ENCODE measurements around the gene MEIS2.

Gene MEIS2

GRCh38 chr15:37072181-37072580, 28.2 kb downstream of the MEIS2 start:
- DNase-seq: no peak

GRCh38 chr15:37071134-37071533, 29.2 kb downstream of the MEIS2 start:
- DNase-seq: no peak

- no peak for DNase-seq
These were observed 29.7 kb downstream of the MEIS2 start for GRCh38 chr15:37070686-37071085.

GRCh38 chr15:37061996-37062395, 38.4 kb downstream of the MEIS2 start:
- no peak for DNase-seq

GRCh38 chr15:37059086-37059485, 41.3 kb downstream of the MEIS2 start:
- DNase-seq: no peak

GRCh38 chr15:37058316-37058985, 41.9 kb downstream of the MEIS2 start:
- DNase-seq: no peak

GRCh38 chr15:37057831-37058230, 42.5 kb downstream of the MEIS2 start:
- no peak for DNase-seq

GRCh38 chr15:37057256-37057655, 43.1 kb downstream of the MEIS2 start:
- DNase-seq: no peak

GRCh38 chr15:37056177-37057121, 43.9 kb downstream of the MEIS2 start:
- DNase-seq: peak; percentile 77

GRCh38 chr15:37055481-37055880, 44.9 kb downstream of the MEIS2 start:
- no peak for DNase-seq

GRCh38 chr15:37054336-37054735, 46.0 kb downstream of the MEIS2 start:
- no peak for DNase-seq

GRCh38 chr15:37053166-37053565, 47.2 kb downstream of the MEIS2 start:
- no peak for DNase-seq

- DNase-seq: no peak
These were observed 50.0 kb downstream of the MEIS2 start for GRCh38 chr15:37050345-37050744.

GRCh38 chr15:37046876-37047614, 53.3 kb downstream of the MEIS2 start:
- DNase-seq: no peak

- peak; percentile 45 for DNase-seq
These were observed 54.2 kb downstream of the MEIS2 start for GRCh38 chr15:37045859-37046740.

GRCh38 chr15:37044915-37045648, 55.3 kb downstream of the MEIS2 start:
- peak; percentile 10 for DNase-seq

GRCh38 chr15:37041836-37042235, 58.5 kb downstream of the MEIS2 start:
- no peak for DNase-seq

GRCh38 chr15:37041042-37041441, 59.3 kb downstream of the MEIS2 start:
- DNase-seq: no peak

GRCh38 chr15:37040072-37040742, 60.1 kb downstream of the MEIS2 start:
- no peak for DNase-seq

- DNase-seq: peak; percentile 13
These were observed 61.6 kb downstream of the MEIS2 start for GRCh38 chr15:37038716-37039106.
